Measurements from ENCODE around the gene SPRN. TPM values are rescaled to one million over a fixed set of nuclear protein-coding genes. Genes with fewer than 3 reads are reported as not detected.
"Not testable (repeated sequence)": the region's sequence is repeated elsewhere in the genome, so short reads cannot be mapped to it uniquely, and the experiment has no call there.

The SPRN gene
- total RNA-seq, 1 donor from 2014 or later: 0.89 TPM

- no peak for DNase-seq
Observed at GRCh38 chr10:133385214-133385613, 39.2 kb downstream of the SPRN start.

GRCh38 chr10:133384071-133384470, 40.4 kb downstream of the SPRN start:
- DNase-seq: no peak

GRCh38 chr10:133383551-133383950, 40.9 kb downstream of the SPRN start:
- DNase-seq: no peak

GRCh38 chr10:133381036-133381435, 43.4 kb downstream of the SPRN start:
- DNase-seq: no peak

DNA sequence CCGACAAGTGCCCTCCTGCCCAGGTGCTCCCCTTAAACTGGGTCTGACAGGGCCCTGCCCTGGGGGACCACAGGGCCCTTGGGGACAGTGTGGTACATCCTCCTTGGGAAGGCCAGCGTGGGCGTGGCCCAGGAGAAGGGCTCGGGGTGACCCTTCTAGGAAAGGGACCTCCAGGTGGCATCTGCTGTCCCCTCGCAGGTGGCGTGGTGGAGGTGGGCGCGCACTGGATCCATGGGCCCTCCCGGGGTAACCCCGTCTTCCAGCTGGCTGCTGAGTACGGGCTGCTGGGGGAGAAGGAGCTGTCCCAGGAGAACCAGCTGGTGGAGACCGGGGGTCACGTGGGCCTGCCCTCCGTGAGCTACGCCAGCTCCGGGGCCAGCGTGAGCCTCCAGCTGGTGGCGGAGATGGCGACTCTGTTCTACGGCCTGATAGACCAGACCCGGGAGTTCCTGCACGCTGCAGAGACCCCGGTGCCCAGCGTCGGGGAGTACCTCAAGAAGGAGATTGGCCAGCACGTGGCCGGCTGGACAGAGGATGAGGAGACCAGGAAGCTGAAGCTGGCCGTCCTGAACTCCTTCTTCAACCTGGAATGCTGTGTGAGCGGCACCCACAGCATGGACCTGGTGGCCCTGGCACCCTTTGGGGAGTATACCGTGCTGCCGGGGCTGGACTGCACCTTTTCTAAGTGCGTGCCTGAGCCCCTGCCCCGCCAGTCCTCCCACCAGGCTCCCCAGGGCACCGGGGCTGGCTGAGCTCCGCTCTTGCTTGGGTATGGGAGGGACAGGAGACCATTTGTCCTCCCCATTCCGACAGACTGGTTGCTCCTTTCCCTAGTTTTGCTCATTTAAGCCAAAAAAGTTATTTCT, 44.4 kb downstream of the SPRN start:
- DNase-seq: no peak

DNA sequence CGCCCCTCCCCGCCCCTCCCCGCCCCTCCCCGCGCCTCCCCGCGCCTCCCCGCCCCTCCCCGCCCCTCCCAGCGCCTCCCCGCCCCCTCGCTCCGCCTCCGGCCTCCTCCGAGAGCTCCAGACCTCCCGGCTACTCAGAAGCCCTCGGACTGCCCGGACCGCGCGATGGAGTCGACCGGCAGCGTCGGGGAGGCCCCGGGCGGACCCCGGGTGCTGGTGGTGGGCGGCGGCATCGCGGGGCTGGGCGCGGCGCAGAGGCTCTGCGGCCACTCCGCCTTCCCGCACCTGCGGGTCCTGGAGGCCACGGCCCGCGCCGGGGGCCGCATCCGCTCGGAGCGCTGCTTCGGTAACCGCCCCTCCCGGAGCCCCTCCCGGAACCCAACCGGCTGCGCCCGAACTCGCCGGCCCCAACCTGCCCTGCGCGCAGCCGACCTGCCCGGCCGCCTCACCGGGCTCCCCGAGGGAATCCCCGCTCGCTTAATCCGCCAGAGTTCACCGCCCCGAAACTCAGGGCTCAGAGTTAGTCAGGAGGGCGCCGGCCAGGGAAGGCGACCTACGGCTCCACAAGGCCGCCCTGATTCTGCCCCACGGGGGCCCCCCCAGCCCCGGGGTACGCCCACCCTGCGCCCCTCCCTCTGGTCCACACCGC, 45.1 kb downstream of the SPRN start, which contains the start of gene PAOX:
Gene PAOX (plus strand): TSS at position 111 of the 649 bp plus-strand sequence. CDS start 55 bp downstream, at position 166.
- no peak for DNase-seq

DNA sequence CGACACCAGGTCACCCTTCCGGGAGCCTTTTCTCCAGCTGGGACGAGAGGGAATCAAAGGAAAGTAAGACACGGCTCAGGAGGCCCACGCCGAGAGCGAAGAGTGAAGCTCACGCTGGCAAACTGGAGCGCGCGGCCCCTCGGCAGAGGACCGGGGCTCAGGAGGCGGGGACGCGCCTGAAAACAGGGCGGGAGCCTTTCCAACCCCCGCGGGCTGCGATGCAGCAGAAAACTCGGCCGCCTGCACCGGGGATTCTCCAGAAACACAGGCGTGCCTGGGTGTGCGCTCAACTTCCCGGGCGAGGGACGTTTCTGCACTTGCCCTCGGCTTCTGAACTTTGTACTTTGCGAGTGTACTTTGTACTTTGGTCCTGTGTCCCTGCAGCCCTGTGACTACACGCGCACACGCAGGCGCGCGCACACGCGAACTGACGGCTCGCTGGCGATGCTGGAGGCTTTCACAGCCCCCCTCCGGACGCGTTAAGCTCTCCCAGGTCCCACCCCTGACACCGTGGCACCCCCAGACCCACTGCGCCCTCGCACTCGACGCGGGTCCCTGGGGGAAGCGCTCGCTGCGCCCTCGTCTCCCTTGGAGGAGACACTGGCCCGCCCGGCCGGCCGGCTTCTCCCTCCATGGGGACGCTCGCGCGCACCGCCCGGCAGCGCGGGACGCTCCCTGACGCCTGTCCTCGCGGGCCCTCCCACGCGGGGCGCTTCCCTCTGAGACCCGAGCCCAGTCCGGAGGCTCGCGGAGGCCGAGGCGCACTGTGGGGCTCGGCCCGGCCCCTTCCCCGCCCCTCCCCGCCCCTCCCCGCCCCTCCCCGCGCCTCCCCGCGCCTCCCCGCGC, 46.0 kb downstream of the SPRN start:
- DNase-seq: peak; percentile 54

DNA sequence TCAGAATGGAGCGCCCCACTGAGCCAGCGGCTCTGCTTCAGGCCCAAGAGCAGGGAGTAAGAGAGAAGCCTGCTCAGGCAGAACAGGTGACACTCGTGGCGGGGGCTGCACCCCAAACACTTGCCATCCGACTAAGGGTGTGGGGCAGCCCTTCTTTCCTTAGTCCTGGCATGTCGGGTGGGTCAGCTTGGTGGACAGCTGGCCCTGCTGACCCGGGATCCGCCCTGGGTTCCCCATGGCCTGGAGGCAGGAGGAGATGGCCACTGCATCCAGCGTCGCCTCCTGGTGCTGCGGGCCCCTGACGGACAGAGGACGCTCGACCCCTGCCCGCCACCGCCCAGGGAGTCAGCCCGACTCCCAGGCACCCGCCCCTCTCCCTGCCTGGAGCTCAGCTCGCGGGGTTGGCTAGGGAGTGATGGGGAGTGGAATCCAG, 46.6 kb downstream of the SPRN start:
- DNase-seq: no peak

DNA sequence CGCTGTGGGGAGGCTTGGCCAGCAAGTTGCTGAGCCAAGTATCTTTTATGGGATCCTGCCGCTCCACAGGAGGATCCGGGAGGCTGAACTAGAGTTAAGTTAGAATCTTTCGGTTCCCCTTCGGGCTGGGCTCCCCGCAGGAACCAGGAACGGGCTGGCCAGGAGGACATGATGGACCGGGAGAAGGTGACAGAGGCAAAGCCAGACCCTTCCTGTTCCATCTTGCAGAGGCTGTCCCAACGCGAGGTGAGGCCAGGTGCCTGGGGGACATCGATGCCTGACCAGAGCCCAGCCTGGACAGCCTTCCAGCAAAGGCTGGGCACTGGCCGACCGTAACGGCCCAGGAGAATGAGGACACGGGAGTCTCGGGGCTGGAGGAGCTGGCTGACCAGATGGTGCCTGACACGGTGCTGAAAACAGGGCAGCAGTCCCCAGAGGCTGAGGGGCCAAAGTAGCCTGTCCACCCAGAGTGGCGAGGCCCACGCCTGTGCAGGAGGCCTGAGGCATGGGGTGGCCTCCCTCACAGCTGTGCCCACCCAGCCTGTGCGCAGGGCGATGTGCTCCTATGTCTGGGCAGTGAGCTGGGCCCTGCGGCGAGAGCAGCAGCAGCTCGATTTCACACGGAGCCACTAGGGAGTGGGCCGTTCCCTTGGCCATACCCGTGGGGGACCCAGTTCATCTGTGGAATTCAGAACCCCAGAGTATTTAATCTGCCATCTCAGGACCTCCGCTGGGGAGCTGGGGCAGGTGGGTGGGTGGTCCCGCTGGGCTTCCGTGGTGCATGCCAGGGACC, 47.2 kb downstream of the SPRN start:
- no peak for DNase-seq

DNA sequence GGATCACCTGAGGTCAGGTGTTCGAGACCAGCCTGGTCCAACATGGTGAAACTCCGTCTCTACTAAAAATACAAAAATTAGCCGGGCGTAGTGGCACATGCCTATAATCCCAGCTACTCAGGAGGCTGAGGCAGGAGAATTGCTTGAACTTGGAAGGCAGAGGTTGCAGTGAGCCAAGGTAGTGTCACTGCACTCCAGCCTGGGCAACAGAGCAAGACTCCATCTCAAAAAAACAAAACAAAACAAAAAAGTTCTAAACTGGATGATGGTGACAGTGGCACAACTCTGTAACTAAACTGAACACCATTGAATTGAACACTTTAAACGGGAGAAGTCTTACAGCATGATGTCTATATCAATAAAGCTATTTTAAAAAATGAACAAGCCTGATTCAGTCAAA, 48.2 kb downstream of the SPRN start:
- not testable (repeated sequence) for DNase-seq

DNA sequence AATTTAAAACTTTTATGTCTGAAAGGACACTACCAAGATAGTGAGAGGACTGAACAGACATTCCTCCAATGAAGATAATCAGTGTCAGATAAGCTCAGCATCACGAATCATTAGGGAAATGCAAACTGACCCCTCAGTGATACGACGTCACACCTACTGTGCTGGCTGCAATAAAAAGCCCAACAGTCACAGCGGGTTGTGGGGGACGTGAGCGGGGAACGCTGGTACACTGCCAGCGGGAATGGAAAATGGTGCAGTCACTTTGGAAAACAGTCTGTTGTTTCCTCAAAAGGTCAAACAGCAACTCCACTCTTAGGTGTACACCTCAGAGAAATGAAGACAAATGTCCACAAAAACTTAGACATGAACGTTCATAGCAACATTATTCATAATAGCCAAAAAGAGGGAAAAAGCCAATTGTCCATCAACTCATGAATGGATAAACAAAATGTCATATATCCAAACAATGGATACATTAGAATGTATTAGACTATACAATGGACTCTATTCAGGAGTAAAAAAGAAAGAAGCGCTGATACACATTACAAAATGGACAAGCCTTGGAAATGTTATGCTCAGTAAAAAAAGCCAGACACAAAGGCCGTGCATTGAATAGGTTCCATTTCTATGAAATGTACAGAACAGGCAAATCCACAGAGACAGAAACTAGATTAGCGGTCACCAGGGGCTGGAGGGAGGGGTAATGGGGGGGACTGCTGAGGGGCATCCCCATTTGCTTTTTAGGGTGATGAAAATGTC, 48.9 kb downstream of the SPRN start:
- DNase-seq: no peak

GRCh38 chr10:133373174-133374090, 51.0 kb downstream of the SPRN start, which contains the start of gene ECHS1:
TSS of gene ECHS1 (minus strand) at chr10:133373354. CDS start at chr10:133373333, 21 bp downstream.
- DNase-seq: peak; percentile 82

GRCh38 chr10:133372507-133372906, 51.9 kb downstream of the SPRN start:
- DNase-seq: no peak

Small RNA genes lying within 50 kb of the gene (small RNA-seq; reads per million reads assigned to genes)
- gene AL360181.4 (ENCODE audit: low replicate concordance): not detected
- gene MIR3944 (ENCODE audit: low replicate concordance): 0.07 reads per million

Other genes with a start within 250 kb of the SPRN start
- gene UTF1, start 194.4 kb downstream of the SPRN start, total RNA-seq: not detected
- 0.20 TPM for gene VENTX, start 186.8 kb downstream of the SPRN start, total RNA-seq
- 6.3 TPM for gene ADAM8, start 147.8 kb downstream of the SPRN start, total RNA-seq
- gene TUBGCP2, start 115.8 kb downstream of the SPRN start, total RNA-seq: 29.1 TPM
- gene ZNF511, start 115.7 kb downstream of the SPRN start, total RNA-seq: 12.2 TPM
- not detected for gene CALY, start 87.7 kb downstream of the SPRN start, total RNA-seq
- gene PRAP1, start 77.3 kb downstream of the SPRN start, total RNA-seq: not detected
- 11.2 TPM for gene FUOM, start 66.6 kb downstream of the SPRN start, total RNA-seq
- gene ECHS1, start 51.3 kb downstream of the SPRN start, total RNA-seq: 41.2 TPM
- gene PAOX, start 45.4 kb downstream of the SPRN start, total RNA-seq: 3.6 TPM
- gene MTG1, start 30.5 kb downstream of the SPRN start, total RNA-seq: 24.7 TPM
- 2.5 TPM for gene SCART1, start 29.3 kb upstream of the SPRN start, total RNA-seq
- gene CYP2E1, start 102.7 kb upstream of the SPRN start, total RNA-seq: 0.69 TPM
- gene SYCE1, start 141.0 kb upstream of the SPRN start, total RNA-seq: not detected
- gene FRG2B, start 202.2 kb upstream of the SPRN start, total RNA-seq: not detected